ENCODE results near the gene SGK1.
"Not testable (repeated sequence)": the region's sequence is repeated elsewhere in the genome, so short reads cannot be mapped to it uniquely, and the experiment has no call there.

SGK1 gene

DNA sequence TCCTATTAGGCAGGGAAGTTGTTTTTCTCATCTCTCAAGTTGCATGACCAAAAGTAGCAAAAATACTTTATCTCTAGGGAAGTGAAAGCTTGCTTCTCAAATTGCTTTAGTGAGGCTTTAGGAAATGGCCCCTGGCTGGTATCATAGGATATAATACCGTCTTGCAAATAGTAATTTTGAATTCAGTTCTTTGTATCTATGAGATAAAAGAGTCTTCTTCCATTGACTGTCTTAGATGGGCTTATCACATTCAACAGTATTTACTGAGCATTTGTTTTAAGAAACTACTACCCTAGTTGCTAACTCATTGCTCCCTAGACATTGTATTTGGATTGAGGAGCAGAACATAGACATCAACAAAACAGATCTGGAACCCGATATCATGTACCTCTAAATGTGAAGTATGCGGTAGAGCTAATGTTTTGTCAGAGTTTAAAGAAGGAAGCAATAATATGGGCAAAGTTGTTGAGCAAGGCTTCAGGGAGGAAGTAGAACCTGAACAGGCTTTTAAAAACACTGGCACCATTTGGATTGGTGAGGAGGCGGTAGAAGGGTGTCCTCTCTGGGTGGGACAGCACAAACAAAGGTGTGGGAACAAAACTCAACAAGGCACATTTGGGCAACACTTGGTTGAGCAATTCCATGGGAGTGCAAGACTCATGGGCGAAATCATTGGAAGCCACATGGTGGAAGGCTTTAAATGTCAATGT, 101.5 kb downstream of the SGK1 start:
- DNase-seq = no peak

DNA sequence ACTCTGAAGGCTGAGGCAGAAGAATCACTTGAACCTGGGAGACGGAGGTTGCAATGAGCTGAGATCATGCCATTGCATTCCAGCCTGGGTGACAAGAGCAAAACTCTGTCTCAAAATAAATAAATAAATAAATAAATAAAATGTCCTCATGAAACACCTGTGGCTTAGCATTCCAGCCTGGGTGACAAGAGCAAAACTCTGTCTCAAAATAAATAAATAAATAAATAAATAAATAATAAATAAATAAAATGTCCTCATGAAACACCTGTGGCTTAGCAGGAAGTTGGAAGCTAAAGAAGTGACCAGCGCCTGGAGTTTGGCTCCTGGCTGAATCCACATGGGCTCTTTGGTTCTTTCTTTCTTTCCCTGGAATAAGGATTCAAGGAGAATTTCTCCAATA, 104.5 kb downstream of the SGK1 start:
- not testable (repeated sequence) for DNase-seq

DNA sequence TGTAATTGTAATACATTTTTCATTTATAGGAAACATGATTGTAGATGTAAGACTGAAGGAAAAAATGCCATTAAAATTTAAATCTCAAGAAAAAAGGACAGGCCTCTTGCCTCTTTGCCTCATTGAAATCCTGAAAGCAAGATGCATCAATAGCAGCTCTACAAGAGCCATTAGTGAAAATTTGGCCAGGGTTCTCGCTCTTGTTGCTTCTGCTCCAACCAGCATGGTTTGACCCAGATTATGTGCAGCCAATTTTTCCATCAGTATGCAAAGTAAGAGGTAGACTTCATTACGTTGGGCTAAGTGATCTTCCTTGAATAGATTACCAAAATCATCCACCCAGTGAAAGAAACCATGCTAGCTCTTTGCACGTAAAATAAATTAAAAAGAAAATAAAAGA, 106.6 kb downstream of the SGK1 start:
- DNase-seq = no peak

DNA sequence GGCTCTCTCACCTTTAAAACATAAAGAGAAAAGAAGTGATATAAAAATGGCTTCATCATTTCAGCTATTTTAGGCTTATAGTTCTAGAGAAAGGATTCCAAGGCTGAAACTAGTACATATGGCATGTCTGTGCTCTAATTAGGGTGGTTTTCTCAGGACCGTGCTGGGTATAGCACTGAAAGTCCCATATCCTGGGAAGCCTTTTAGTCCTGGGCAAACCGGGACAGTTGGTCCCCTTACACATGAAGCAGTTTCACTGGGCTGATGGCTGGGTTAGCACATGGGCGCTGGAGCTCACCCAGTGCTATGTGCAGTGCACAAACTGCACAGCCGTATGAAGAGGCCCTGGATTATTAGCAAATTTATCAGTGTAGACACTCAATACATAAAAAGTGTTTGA, 110.5 kb downstream of the SGK1 start:
- no peak for DNase-seq

DNA sequence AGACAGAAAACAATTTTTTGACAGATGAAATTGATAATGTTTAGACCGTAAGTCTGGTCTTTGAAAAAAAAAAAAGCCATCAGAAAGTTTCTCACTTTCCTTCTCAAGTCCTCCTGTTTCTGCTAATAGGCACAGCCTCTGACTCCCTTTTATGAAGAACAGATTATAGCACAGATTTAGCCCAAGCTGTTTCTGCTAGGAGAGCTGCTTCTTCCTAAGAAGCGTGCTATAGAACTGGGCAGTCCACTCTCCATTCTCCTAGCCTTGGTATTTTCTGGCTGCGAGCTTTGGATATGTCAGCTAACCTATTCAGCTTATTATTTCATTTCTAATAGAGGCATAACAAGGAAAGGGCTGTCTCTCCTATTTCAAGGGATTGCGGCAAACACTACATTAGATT, 112.5 kb downstream of the SGK1 start:
- no peak for DNase-seq

DNA sequence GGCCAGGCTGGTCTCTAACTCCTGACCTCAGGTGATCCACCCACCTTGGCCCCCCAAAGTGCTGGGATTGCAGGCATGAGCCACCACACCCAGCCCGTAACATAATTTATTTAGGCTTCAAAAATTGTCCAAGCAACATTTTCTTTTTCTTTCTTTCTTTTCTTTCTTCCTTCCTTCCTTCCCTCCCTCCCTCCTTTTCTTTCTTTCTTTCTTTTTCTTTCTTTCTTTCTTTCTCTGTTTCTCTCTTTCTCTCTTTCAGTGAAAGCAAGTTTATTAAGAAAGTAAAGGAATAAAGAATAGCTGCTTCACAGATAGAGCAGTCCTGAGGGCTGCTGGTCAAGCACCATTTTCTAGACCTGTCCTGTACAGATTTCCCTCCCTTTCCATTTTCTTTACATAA, 113.2 kb downstream of the SGK1 start:
- DNase-seq = not testable (repeated sequence)

DNA sequence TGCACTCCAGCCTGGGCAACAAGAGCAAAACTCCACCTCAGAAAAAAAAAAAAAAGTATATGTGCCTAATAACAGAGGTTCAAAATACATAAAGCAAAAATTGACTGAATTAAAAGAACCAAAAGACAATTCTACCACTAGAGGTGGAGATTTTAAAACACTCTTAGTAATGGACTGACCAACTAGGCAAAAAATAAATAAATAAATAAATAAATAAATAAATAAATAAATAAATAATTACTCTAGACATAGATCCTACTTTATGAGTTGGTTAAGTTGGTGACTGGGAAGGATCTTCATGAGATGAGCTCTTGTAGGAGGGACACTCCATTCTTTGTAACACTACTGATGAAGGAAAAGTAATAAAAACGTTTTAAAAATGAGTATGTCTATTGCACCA, 113.9 kb downstream of the SGK1 start:
- no peak for DNase-seq

DNA sequence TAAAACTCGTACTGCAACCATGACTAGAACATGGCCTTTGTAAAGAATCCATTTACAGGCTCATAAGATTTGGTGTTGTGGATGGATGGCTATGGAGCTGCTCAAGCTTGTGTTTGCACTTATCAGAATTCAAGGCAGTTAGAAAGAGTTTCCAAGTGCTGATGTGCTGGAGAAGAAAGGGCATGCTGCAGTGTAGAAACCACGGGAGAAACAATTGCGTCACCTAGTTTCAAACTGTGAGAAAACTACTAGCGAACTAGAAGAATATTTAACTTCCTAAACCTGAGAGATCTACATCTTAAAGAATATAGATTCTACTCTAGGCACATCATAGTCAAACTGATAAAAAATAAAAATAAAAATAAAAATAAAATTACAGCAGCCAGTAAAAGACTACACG, 116.2 kb downstream of the SGK1 start:
- DNase-seq = no peak

DNA sequence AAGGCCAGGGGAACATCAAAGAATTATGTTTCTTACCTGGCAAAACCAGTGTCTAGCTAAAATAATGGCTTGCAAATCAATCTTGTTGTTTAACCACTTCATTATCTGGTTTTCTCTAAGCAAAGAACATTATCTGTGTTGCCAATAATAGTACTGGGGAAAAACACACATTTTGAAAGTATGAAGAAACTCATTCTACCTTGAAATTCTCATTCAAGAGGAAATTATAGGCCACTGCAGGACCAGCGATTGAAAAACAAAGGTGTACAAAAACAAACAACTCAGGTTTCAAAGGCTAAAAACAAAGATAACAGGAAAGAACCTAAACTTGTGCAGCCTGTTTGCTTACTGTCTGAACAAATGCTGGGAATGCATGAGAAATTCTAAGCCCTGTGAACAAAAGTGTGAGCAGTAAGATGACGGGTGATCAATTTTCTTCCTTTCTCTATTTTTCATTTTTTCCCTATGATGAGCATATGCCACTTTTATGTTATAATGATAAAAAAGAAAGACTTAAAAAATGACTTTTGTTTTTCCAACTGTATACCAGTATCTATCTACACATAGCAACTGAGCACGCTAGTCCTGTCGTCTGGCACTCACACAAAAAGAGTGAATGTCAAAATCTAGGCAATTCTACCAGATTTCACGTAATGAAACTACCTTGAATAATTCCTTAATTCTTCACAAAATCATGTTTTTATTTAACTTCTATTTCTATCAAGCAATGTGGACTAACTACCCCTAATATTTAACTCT, 117.9 kb downstream of the SGK1 start:
- DNase-seq = no peak

DNA sequence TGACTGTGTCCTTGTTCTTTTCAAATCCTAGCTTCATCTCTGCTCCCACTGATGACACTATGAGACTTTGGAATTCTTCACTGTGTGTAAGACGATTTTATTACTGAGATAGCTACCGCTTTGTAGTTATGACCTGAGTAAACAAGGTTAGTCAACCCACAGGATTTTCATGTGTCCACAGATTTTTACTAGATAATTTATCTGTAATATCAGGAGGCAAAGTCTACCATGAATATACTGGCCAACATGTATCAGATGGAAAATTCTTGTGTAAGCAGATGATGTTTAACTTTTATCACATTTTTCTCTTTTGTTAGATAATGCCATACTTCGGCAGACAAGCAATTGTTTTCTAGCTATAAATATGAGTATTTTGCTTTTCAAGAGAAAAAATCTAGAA, 119.8 kb downstream of the SGK1 start:
- DNase-seq = no peak

DNA sequence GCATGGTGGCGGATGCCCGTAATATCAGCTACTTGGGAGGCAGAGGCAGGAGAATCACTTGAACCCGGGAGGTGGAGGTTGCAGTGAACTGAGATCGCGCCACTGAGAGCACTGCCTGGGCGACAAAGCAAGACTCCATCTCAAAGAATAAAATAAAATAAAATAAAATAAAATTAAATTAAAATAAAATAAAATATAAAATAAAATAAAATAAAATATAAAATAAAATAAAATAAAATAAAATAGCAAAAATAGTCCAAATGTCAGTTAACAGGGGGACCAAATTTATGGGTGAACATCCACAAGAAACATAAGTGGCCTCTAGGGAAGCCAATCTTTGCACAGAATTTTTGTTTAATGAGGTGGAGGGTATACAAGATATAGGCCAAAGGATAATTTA, 120.2 kb downstream of the SGK1 start:
- DNase-seq = not testable (repeated sequence)

DNA sequence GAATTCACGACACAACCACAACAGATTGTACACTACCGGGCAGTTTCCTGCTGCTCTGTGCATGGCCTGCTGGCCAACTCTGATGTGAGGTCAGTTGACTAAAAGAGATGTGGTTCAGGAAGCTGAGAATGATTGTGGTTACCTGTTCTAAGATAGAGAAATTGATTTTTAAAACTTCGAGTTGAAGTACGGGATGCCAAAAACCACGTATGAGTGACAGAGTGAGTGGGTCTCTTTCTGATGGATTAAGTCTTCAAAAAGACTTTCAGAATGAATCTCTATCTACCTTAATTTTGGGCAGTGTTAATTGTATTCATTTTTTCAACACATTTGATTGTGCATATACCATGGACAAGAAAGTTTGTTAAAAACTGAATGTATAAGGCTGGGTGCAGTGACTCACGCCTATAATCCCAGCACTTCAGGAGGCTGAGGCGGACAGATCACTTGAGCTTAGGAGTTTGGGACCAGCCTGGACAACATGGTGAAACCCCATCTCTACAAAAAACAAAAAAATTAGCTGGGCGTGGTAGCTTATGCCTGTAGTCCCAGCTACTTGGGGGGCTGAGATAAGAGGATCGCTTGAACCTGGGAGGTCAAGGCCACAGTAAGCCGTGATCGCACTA, 121.2 kb downstream of the SGK1 start:
- no peak for DNase-seq

DNA sequence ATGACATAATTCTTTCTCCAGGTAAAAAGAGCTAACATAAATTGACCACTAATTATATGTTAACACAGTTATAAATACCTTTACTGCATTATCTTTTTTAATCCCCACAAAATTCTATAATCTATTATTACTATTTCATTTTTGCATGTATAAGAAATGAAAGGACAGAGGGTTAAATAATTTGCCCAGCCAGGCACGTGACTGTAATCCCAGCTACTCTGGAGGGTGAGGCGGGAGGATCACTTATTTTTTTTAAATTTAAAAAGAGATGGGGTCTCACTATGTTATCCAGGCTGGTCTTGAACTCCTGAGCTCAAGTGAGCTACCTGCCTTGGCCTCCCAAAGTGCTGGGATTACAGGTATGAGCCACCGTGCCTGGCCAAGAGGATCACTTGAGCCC, 121.9 kb downstream of the SGK1 start:
- DNase-seq = no peak

DNA sequence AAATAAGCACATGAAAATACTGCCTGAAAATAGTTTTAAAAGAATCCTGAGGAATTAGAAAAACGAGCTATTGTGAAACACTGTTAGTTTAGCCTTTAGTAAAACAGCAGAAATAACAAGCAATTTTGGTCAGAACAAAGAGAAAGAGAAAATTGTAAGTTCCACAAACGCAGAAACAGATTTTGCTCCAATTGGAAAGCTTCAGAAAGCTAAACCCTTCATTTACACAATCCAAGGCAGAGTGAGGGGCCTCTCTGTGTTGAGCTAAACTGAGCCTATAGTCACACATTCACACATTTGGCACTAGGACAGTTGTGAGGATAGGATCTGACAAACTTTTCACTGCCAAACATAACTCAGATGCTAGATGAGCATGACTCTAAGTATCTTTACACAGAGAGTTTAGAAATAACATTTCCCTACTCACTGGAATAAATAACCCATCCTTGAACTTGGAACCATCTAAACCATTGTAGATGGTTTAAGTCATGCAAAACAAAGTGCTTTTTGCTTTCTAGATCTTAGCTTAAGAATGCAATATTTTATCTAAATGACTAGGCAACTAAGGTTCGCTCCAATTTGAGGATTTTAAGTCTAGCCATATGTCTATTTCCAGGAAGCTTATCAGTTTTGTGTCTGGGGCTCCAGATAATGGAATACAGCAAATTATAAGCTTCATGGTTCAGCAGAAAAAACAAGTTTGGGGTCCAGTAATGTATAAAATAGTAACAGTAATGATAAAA, 122.6 kb downstream of the SGK1 start:
- no peak for DNase-seq

DNA sequence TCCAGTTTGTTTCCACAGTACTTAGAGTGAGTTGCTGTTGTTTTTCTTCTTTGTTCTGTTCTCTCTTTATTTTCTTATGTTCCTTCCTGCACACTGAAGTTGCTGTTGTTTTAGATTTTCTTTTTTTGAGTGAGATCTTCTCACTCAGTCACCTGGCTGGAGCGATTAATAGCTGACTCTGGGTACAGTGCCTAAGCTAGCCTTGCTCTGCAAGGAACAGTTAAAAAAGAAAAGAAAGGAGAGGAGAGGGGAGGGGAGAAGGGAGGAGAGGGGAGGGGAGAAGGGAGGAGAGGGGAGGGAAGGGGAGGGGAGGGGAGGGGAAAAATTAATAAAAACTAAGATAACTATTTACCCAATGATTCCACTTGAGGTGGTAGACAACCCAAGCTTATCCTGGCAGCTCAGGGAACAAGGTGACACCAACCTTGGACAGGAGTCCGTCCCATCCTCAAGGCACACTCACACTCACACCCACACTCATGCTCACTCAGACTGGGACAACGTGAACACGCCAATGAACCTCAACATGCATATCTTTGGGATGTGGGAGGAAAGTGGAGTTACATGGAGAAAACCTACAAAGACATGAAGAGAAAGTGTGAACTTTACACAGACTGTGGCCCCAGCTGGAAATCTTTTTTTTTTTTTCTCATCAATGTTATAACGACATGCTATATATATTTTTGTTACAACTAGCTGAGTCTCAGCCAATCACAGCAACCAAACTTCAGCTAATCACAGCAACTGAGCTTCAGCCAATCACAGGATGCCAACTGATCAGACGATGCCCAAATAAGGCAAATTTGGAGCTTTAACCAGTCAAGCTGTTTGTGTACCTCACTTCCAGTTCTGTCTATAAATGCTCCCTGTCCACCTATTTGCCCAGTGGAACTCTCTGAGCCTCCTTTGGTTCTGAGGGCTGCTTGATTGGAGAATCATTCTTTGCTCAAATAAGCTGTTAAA, 124.1 kb downstream of the SGK1 start:
- DNase-seq = no peak

DNA sequence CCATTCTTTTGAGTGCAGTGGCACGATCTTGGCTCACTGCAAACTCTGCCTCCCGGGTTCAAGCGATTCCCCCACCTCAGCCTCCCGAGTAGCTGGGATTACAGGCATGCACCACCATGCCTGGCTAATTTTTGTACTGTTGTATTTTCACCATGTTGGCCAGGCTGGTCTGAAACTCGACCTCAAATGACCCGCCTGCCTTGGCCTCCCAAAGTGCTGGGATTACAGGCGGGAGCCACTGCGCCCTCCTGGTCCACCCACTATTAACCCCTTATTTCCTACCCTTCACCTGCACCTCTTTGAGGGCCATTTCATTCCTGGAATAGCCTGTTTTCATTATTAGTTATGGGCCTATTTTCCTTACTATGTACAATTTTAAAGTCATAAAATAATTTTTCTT, 125.3 kb downstream of the SGK1 start:
- DNase-seq = not testable (repeated sequence)

DNA sequence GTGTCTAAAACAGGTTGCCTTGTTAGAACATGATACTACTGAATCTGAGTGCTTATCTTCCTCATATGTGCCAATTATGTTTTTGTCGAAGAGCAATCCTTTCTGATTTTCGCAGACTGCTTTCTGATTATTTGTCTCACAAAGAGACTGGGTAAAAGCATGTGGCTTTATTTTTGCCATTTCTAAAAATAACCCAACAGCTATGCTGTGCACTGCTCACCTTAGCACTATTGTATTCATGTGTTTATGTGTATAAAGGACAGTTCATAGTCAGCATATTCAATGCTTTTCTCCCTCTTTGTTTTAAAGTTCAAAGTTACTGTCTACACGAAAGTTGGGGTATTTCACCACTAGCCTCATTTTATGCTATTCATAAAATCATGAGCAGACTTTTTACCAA, 127.0 kb downstream of the SGK1 start:
- no peak for DNase-seq

DNA sequence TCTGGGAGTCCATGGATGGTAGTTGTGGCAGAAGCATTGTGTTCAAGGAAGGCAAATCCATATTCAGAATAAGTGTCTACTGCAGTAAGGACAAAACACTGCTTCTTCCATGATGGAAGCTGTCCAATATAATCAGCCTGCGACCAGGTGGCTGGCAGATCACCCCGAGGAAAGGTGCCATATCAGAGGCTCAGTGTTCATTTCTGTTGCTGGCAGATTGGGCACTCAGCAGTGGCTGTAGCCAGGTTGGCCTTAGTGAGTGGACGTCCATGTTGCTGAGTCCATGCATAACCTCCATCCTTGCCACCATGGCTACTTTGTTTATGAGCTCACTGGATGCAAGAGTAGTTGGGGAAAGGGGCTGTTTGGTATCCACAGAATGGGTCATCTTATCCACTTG, 130.2 kb downstream of the SGK1 start:
- no peak for DNase-seq

DNA sequence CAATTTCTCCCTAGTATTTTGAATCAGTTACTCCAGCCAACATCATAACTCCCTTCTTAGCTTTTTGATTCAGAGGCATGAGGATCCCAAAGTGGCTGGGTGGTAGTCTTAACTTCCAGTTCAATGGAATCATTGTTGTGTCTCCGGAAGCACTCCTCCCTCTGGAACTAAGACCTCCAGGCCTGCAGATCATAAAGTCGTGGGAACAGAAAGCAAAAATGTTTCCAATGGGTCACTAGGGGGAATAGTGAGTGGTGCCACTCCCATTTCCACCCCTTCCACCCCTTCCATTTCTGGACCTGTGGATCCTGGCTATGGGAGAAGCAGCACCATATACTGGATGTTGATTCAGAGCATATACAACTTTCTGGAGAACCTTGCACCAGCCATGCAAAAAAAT, 130.8 kb downstream of the SGK1 start:
- no peak for DNase-seq

DNA sequence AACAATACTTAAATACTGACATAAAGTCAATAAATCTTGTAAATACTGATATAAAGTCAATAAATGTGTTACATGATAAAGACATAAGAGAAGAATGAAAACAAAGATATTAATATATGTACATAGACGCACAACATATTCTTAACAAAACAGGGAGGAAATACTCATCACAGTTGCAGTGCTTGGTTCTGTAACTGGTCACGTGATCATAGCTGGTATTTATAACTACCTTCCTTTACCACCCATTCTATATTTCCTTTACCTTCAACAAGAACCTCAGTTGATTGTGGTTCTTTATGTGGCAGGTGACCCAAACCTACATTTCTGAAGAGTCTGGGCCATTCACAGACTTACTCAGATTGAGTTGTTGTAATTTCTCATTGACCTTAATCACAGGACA, 131.6 kb downstream of the SGK1 start:
- no peak for DNase-seq

DNA sequence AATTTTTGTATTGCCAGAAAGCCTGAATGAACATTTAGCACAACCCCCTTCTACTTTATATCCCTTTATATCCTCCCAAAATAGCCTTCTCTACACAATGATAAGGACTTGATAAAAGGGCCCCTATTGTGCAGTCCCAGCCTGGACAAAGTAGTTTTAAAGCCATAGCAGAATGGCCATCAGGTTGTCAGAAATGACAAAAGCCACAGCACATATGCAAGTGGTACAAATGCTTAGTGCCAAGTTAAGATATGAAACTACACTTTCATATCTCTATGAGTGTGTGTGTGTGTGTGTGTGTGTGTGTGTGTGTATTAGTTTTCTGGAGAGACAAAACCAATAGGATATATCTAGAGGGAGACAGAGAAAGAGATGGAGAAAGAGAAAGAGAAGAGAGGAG, 132.6 kb downstream of the SGK1 start:
- no peak for DNase-seq

DNA sequence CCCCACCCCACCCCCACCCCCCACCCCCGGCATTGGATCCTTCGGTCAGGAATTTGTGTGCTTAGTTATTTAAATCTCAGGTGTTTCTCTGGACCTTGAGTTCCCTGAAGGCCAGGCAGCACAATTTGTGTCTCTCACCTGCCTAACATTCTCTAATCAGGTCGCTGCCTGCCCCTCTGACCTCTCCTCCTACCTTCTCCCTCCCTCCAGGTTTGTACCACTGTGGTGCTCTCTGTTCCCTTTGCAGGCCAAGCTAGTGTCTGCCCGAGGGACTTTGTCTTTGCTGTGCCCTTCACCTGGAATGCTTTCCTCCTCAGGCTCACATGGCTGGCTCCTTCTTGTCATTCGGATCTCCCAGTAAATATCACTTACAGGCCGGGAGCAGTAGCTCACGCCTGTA, 134.1 kb downstream of the SGK1 start:
- DNase-seq = no peak
